ENCODE results near the gene DNAJC18. TPM values are rescaled to one million over a fixed set of nuclear protein-coding genes. Genes with fewer than 3 reads are reported as not detected.

DNAJC18 gene
- total and polyA plus RNA-seq, 2 of the 4 experiments (the other 2 are of a cell fraction), result 8.5 to 11.1 TPM

Small RNA genes lying within 50 kb of the gene (microRNA-seq; reads per million reads assigned to microRNA genes)
- gene RNU5B-4P (ENCODE audit: insufficient read depth, insufficient read length), result not detected

Small RNA genes lying within 50 kb of the gene (small RNA-seq; reads per million reads assigned to genes)
- 0 reads per million in 5 experiments for gene RNU5B-4P

Other genes with a start within 250 kb of the DNAJC18 start
- 56.1 and 61.4 TPM in 2 replicates for gene SIL1, start 241.2 kb downstream of the DNAJC18 start, total RNA-seq (2012; rRNA removed)
- gene SIL1, start 241.2 kb downstream of the DNAJC18 start, polyA plus RNA-seq (2012; rRNA removed), result 66.0 and 80.7 TPM in 2 replicates
- 207 and 367 TPM in 2 replicates for gene MATR3, start 145.8 kb downstream of the DNAJC18 start, total RNA-seq (2012; rRNA removed)
- gene MATR3, start 145.8 kb downstream of the DNAJC18 start, polyA plus RNA-seq (2012; rRNA removed), result 60.0 and 81.4 TPM in 2 replicates
- 41.9 and 95.0 TPM in 2 replicates for gene PAIP2, start 97.7 kb downstream of the DNAJC18 start, total RNA-seq (2012; rRNA removed)
- gene PAIP2, start 97.7 kb downstream of the DNAJC18 start, polyA plus RNA-seq (2012; rRNA removed), result 48.8 and 59.5 TPM in 2 replicates
- not detected in 2 replicates for gene SLC23A1, start 56.2 kb downstream of the DNAJC18 start, total RNA-seq (2012; rRNA removed)
- not detected in 2 replicates for gene SLC23A1, start 56.2 kb downstream of the DNAJC18 start, polyA plus RNA-seq (2012; rRNA removed)
- gene MZB1, start 49.6 kb downstream of the DNAJC18 start, total RNA-seq (2012; rRNA removed), result not detected in 2 replicates
- not detected in 2 replicates for gene MZB1, start 49.6 kb downstream of the DNAJC18 start, polyA plus RNA-seq (2012; rRNA removed)
- gene PROB1, start 44.4 kb downstream of the DNAJC18 start, total RNA-seq (2012; rRNA removed), result under 0.01 TPM in 2 replicates
- gene PROB1, start 44.4 kb downstream of the DNAJC18 start, polyA plus RNA-seq (2012; rRNA removed), result 0.36 and 0.38 TPM in 2 replicates
- 4.3 and 4.4 TPM in 2 replicates for gene SPATA24, start 35.4 kb downstream of the DNAJC18 start, total RNA-seq (2012; rRNA removed)
- 3.8 and 4.1 TPM in 2 replicates for gene SPATA24, start 35.4 kb downstream of the DNAJC18 start, polyA plus RNA-seq (2012; rRNA removed)
- gene ECSCR, start 23.2 kb upstream of the DNAJC18 start, total RNA-seq (2012; rRNA removed), result 3.1 and 3.9 TPM in 2 replicates
- gene ECSCR, start 23.2 kb upstream of the DNAJC18 start, polyA plus RNA-seq (2012; rRNA removed), result 3.6 and 3.8 TPM in 2 replicates
- not detected in 2 replicates for gene SMIM33, start 31.5 kb upstream of the DNAJC18 start, total RNA-seq (2012; rRNA removed)
- not detected in 2 replicates for gene SMIM33, start 31.5 kb upstream of the DNAJC18 start, polyA plus RNA-seq (2012; rRNA removed)
- 18.6 and 20.6 TPM in 2 replicates for gene STING1, start 43.2 kb upstream of the DNAJC18 start, total RNA-seq (2012; rRNA removed)
- 61.5 and 63.5 TPM in 2 replicates for gene STING1, start 43.2 kb upstream of the DNAJC18 start, polyA plus RNA-seq (2012; rRNA removed)
- gene UBE2D2, start 121.8 kb upstream of the DNAJC18 start, total RNA-seq (2012; rRNA removed), result 35.7 and 56.7 TPM in 2 replicates
- gene UBE2D2, start 121.8 kb upstream of the DNAJC18 start, polyA plus RNA-seq (2012; rRNA removed), result 26.9 and 34.4 TPM in 2 replicates
- 24.9 and 30.8 TPM in 2 replicates for gene CXXC5, start 208.8 kb upstream of the DNAJC18 start, total RNA-seq (2012; rRNA removed)
- 35.7 and 38.8 TPM in 2 replicates for gene CXXC5, start 208.8 kb upstream of the DNAJC18 start, polyA plus RNA-seq (2012; rRNA removed)